NCI-H2081 treated with DMSO at 0.1 percent for 48 hours (cell line): Measurements from ENCODE around the gene GALK2.
"Not testable (repeated sequence)": the region's sequence is repeated elsewhere in the genome, so short reads cannot be mapped to it uniquely, and the experiment has no call there.

Experiments used
- DNase-seq: peaks from one replicate; lab custom pipeline; 2025; lab: John Stamatoyannopoulos, UW

The GALK2 gene

DNA sequence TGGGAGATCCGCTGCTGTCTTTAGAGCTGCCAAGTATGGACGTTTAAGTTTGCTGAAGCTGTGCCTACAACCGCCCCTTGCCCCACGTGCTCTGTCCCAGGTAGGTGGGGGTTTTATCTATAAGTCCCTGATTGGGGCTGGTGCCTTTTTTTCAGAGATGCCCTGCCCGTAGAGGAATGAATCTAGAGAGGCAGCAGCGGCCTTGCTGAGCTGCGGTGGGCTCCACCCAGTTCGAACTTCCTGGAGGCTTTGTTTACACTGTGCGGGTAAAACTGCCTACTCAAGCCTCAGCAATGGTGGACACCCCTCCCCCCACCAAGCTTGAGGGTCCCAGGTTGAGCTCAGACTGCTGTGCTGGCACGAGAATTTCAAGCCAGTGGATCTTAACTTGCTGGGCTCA, 169.6 kb downstream of the GALK2 start:
- DNase-seq: no peak

DNA sequence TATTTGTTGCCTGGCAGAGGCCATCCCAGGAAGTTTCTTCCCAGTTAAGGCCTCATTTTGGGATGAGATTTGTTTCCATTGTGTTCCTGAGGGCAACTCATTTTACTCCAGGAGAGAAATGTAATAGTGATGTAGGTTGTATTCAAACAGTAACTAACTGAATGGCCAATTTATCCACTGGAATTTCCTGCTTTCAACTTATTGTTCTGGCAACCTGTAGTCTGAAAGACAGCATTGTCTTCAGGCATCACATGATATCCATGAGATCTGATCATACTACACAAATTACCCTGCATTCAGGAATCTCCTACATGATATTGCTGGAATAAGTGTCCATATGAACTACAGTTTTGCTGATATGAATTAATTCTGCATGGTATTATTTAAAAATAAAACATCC, 173.5 kb downstream of the GALK2 start:
- no peak for DNase-seq

GRCh38 chr15:49354439-49354838, 184.4 kb downstream of the GALK2 start:
- not testable (repeated sequence) for DNase-seq

DNA sequence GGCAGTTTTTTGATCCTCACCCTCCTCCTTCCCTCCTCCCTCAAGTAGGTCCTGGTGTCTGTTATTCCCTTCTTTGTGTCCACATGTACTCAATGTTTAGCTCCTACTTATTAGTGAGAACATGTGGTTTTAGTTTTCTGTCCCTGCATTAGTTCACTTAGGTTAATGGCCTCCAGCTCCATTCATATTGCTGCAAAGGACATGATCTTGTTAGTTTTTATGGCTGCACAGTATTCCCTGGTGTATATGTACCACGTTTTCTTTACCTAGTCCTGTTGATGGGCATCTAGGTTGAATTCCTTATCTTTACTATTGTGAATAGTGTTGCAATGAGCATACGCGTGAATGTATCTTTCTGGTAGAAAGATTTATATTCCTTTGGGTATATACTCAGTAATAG, 191.3 kb downstream of the GALK2 start:
- no peak for DNase-seq

DNA sequence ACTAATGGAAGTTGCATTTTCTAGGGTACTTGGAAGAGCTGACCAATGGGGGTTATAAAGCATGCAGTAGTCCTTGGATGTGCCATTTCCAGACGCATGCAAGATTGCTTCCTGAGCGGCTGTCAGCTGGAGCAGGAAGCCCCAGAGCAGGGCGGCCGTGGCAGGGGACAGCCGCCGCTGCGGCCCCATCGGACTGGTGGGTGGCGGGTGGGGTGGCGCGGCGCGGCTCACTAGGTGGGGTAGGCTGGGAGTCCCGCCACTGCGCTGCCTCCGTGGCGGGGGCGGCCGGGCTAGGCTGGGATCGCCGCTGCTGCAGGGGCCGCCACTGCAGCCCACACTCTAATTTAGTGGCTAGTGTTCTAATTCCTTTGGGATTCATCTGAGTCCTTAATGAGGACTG, 196.4 kb downstream of the GALK2 start:
- no peak for DNase-seq

DNA sequence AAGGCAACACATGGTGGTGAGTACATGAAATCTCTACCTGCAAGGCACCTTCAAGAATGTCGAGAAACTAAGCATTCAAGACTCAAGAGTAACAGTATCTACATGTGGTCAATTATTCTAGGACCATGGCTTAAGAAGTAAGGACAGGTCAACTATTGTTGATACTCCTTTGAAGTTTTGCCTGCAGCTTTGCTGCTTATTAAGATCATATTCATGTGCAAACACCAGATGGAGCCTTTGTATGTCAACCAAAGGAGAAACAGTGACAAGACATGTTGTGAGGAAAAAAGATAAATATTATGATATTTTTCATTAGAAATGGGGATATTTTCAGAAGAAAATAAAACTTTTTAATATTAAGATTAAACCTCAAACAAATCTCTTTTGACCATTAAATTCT, 200.7 kb downstream of the GALK2 start:
- DNase-seq: no peak

GRCh38 chr15:49372366-49372765, 202.3 kb downstream of the GALK2 start:
- no peak for DNase-seq

- no peak for DNase-seq
These were observed 209.9 kb downstream of the GALK2 start for GRCh38 chr15:49379996-49380395.

GRCh38 chr15:49380912-49381311, 210.9 kb downstream of the GALK2 start:
- no peak for DNase-seq
